ENCODE measurements around the gene SELP. TPM values are rescaled to one million over a fixed set of nuclear protein-coding genes. Genes with fewer than 3 reads are reported as not detected.

The SELP gene
- total and polyA plus RNA-seq, 2 of the 8 experiments (the other 6 are each of a cell fraction or from before 2014, with no cell fraction given) = not detected

GRCh38 chr1:169620565-169620964, 9.4 kb downstream of the SELP start:
- no peaks in the 10 kb centered on the region for H3K4me1 ChIP-seq (replicated peaks in 1 of 4; ENCODE audit: control insufficient read depth in 3 of 4, insufficient read depth in 4 of 4, low read length in 3 of 4)
- FAIRE-seq (no peak), DNase-seq (ENCODE audit: low read depth in 1 of 2, low spot score in 2 of 2) (no peak)
- H3K9ac ChIP-seq (replicated peaks in 1 of 4; ENCODE audit: extremely low read depth in 1 of 4, low read depth in 3 of 4, low read length in 3 of 4) = no peak overlapping the region
- H2BK20ac ChIP-seq (ENCODE audit: low read length) = no peak overlapping the region
- no peak overlapping the region for H3K4me2 ChIP-seq (ENCODE audit: insufficient read depth in 1 of 2, low read depth in 2 of 2, low read length in 2 of 2)
- H2BK5ac ChIP-seq (ENCODE audit: low read depth, low read length) = no peak overlapping the region; the same call in 1 of the 2 replicates
- no peak overlapping the region for H2BK120ac ChIP-seq (replicated peaks; ENCODE audit: low read depth, low read length)
- H3K27me3 ChIP-seq (replicated peaks in 1 of 4; ENCODE audit: control insufficient read depth in 3 of 4, extremely low read depth in 1 of 4, insufficient read depth in 3 of 4, low read length in 3 of 4) = no peaks in the 10 kb centered on the region
- no peak overlapping the region for H4K8ac ChIP-seq (ENCODE audit: extremely low read depth, insufficient read depth, low read length)
- H2AK5ac ChIP-seq (ENCODE audit: low read depth, low read length) = peak overlapping the region; percentile 90; the same call in 1 of the 2 replicates
- no peak overlapping the region for H3K14ac ChIP-seq (ENCODE audit: insufficient read length)
- no peak overlapping the region for H4K5ac ChIP-seq (ENCODE audit: insufficient read length, low read depth, low read length)
- WGBS, 2 experiments (ENCODE audit: extremely low coverage in 1 of 2, insufficient coverage in 1 of 2, insufficient read length in 1 of 2, insufficient replicate concordance in 2 of 2, low coverage in 1 of 2, low lambda C conversion rate in 2 of 2, missing lambda C conversion rate in 1 of 2) = 90% methylated on average over 8 of the region's 8 CpGs; no CpG with 5 or more reads in 1 of the 2 experiments
- POLR2A ChIA-PET (ENCODE audit: partially characterized antibody) = no interaction called here
- H3K23ac ChIP-seq (ENCODE audit: insufficient read length) = no peak overlapping the region
- H3K27ac ChIP-seq (ENCODE audit: low read depth, low read length) = no peak overlapping the region
- no peak overlapping the region for H3K4me3 ChIP-seq (ENCODE audit: extremely low read depth in 1 of 4, insufficient read depth in 2 of 4, low read depth in 3 of 4, low read length in 4 of 4)
- H3K23me2 ChIP-seq (ENCODE audit: low read depth, low read length) = peaks cover 4% of the 10 kb centered on the region; the same call in 1 of the 2 replicates
- no peaks in the 10 kb centered on the region for H3K79me1 ChIP-seq (ENCODE audit: low read depth, low read length)
- no peaks in the 10 kb centered on the region for H3K9me3 ChIP-seq (ENCODE audit: insufficient read depth in 2 of 2, low read depth in 1 of 2, low read length in 1 of 2)
- H3K18ac ChIP-seq (ENCODE audit: extremely low read depth, low read length) = no peak overlapping the region
- no peak overlapping the region for H3K4ac ChIP-seq (replicated peaks; ENCODE audit: insufficient read length, low read depth, low read length)
- H3K36me3 ChIP-seq (ENCODE audit: control insufficient read depth in 2 of 4, insufficient read depth in 4 of 4, low read length in 3 of 4) = no peaks in the 10 kb centered on the region
- H3K79me2 ChIP-seq (ENCODE audit: control insufficient read depth in 1 of 2, insufficient read depth in 2 of 2, low read length in 2 of 2) = no peaks in the 10 kb centered on the region
- H4K91ac ChIP-seq (replicated peaks; ENCODE audit: insufficient read length, low read length) = no peak overlapping the region
- H3K56ac ChIP-seq (replicated peaks; ENCODE audit: insufficient read length, low read depth, low read length) = no peak overlapping the region
- H2BK12ac ChIP-seq (ENCODE audit: low read depth, low read length) = peak overlapping the region; percentile 64; the same call in 1 of the 2 replicates
- H2AFZ ChIP-seq (ENCODE audit: low read length) = no peak overlapping the region
- no peaks in the 10 kb centered on the region for H4K20me1 ChIP-seq (replicated peaks in 1 of 2; ENCODE audit: control insufficient read depth in 1 of 2, insufficient read depth in 2 of 2, low read length in 2 of 2)
- CTCF ChIA-PET (ENCODE audit: partially characterized antibody) = interaction anchor here (0.6 to 1.3 kb wide), 2 partner anchors 19 to 74 kb away, joined by 3 to 4 read pairs; no protein-coding TSS in a partner anchor
- TF ChIP-seq KDM1A (IDR thresholded peaks at IDR 0.05; ENCODE audit: borderline replicate concordance, low read length) = no peak
- TF ChIP-seq POLR2A (IDR thresholded peaks at IDR 0.05; ENCODE audit: control extremely low read depth in 1 of 2, low read depth in 2 of 2, low read length in 2 of 2) = no peak
- TF ChIP-seq TAF1 (IDR thresholded peaks at IDR 0.05; ENCODE audit: low read depth, low read length) = no peak
- no peak overlapping the region for H2BK15ac ChIP-seq (ENCODE audit: low read length)
